GM13976 (cell line): ENCODE measurements around the gene IRF9.
"Not testable (repeated sequence)": the region's sequence is repeated elsewhere in the genome, so short reads cannot be mapped to it uniquely, and the experiment has no call there.

Experiments used
- DNase-seq: peaks from one replicate; pipeline ENCODE4 v3.0.0; 2012; ENCODE audit warnings: low spot score
- in situ Hi-C: fragments of 300-500 bp; cut with MboI; formaldehyde crosslinking; loops from one replicate; pipeline ENCODE4 v1.12.0; 2022; ENCODE audit warnings: low sequenced_read_pairs, mixed read lengths, inconsistent platforms; ENCODE audit not compliant: unreplicated experiment
- TF ChIP-seq, protein P1 (sequence below): IDR thresholded peaks from 2 replicates; pipeline ENCODE4 v1.5.1; 2012; ENCODE audit warnings: borderline replicate concordance, mild to moderate bottlenecking; ENCODE audit not compliant: insufficient read depth; ENCODE audit errors: extremely low read depth, missing control alignments, control extremely low read depth

IRF9 gene

DNA sequence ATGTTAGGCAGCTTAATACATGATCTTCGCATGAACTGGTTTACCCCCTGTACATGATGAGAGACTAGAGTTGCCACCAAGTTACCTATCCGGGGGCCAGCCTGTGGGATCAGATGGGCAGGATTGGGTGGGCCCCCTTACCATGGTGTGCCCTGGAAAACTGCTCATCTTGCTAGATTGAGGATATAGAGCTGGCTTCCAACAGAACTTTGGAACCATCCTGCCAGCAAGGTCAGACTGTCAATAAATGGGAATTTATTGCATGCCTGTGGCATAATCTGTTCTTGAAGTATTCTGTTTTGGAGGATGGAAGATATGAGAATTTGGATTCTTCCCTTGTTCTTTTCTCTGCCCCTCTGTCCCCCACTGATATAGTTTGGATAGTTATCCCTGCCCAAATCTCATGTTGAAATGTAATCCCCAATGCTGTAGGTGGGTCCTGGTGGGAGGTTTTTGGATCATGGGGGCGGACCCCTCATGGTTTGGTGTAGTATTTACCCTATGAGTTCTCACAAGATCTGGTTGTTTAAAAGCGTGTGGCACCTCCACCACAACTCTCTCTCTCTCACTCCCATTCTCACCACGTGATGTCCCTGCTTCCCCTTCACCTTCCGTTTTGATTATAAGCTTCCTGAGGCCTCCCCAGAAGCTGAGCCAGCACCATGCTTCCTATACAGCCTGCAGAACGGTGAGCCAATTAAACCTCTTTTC, 37.9 kb downstream of the IRF9 start:
- in situ Hi-C loops: no loop called here
- TF ChIP-seq, protein P1, sequence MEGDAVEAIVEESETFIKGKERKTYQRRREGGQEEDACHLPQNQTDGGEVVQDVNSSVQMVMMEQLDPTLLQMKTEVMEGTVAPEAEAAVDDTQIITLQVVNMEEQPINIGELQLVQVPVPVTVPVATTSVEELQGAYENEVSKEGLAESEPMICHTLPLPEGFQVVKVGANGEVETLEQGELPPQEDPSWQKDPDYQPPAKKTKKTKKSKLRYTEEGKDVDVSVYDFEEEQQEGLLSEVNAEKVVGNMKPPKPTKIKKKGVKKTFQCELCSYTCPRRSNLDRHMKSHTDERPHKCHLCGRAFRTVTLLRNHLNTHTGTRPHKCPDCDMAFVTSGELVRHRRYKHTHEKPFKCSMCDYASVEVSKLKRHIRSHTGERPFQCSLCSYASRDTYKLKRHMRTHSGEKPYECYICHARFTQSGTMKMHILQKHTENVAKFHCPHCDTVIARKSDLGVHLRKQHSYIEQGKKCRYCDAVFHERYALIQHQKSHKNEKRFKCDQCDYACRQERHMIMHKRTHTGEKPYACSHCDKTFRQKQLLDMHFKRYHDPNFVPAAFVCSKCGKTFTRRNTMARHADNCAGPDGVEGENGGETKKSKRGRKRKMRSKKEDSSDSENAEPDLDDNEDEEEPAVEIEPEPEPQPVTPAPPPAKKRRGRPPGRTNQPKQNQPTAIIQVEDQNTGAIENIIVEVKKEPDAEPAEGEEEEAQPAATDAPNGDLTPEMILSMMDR: no peak
- DNase-seq: no peak

DNA sequence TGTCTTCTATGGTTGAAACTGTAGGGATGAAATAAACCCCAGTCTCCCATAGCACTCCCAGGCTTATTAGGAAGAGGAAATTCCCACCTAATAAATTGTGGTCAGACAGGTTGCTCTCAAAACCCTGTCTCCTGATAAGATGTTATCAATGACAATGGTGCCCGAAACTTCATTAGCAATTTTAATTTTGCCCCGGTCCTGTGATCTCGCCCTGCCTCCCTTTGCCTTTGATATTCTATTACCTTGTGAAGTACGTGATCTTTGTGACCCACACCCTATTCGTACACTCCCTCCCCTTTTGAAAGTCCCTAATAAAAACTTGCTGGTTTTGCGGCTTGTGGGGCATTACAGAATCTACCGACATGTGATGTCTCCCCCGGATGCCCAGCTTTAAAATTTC, 41.5 kb downstream of the IRF9 start:
- in situ Hi-C loops: not testable (repeated sequence)

DNA sequence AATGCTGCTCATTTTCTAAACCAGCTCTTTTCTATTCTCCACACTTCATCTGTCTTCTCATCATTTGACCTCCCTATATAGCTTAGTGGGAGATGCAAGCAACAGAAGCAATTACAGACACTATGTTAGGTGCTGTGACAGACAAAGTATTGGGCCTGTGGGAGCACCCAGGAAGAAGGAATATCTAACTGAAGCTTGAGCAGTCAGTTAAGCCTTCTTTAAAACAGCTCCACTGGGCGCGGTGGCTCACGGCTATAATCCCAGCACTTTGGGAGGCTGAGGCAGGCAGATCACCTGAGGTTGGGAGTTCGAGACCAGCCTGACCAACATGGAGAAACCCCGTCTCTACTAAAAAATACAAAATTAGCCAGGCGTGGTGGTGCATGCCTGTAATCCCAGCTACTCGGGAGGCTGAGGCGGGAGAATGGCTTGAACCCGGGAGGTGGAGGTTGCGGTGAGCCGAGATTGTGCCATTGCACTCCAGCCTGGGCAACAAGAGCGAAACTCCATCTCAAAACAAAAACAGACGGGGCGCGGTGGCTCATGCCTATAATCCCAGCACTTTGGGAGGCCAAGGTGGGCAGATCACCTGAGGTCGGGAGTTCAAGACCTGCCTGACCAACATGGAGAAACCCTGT, 42.3 kb downstream of the IRF9 start:
- in situ Hi-C loops, DNase-seq: not testable (repeated sequence)

More for the DNA sequence above, 41.5 kb downstream of the IRF9 start:
- DNase-seq: not testable (repeated sequence)

DNA sequence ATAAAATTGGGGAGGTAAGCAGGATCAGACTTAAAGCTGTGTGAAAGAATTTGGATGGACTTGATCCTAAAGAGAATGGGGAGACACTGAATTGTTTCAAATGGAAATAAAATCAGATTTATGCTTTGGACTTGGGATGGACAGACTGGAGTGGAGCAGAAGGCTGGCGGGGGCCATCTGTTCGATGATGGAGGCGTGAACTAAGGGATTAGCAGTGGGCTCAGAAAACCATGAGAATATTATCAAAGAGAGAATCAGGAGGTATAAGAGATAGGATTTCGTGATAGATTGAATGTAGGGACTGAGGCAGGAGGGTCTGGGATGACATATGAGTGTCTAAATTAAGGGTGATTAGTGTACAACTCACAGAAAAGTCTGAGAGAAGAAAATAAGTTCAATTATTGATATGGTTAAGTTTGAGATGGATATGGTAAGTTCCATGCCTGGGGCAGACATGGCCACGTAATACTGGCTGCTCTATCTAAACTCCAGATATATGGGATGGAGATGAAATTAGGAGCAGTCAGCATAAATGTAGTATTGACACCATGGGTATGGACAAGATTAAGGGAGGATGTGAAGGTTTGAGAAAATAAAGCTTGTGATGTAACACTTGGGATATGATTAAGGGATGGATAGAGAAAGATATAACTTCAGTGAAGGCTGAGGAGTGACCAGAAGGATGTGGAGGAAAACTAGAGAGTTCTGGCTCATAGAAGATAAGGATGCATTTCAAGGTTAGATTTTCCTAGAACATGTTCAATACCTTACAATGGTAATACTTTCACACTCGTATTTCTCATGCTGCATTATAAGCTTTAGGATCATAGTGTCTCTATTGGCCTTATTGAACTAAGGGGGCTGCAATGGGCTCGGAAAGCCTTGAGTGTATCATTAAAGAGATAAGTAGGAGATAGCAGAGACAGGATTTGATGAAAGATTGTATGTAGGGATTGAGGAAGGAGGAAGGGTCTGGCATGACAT, 43.4 kb downstream of the IRF9 start:
- in situ Hi-C loops: no loop called here
- TF ChIP-seq, protein P1: no peak
- no peak for DNase-seq

DNA sequence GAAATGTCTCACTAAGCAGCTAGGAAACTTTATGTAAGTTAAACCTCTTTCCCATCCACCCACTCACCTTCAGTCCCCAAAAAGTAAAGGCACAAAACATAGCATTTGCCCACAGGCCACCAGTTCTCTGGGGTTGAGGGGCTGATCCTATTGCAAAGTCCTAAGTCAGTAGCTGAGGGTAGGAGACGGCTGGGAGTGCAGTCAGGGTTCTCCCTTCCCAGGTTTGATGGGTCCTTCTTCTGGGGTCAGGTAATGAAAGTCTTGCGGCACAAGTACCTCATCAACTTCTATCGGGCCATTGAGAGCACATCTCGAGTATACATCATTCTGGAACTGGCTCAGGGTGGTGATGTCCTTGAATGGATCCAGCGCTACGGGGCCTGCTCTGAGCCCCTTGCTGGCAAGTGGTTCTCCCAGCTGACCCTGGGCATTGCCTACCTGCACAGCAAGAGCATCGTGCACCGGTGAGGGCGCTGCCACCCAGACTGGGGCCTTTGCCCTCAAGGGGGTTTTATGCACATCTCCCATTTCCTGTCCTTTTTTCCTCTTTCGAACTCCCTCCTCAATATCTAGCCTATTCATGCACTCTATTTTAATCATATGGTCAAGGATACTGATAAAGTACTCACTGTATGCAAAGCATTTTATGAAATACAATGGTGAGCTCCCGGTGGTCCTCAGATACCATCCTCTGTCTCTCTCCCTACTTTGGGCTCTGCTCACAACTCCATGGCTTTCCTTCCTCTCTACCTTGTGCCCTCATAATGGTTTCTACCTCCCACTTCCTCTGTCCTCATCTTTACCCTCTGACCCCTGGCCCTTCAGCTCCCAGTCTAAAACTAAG, 45.4 kb downstream of the IRF9 start:
- in situ Hi-C loops: no loop called here
- TF ChIP-seq, protein P1: no peak
- no peak for DNase-seq

DNA sequence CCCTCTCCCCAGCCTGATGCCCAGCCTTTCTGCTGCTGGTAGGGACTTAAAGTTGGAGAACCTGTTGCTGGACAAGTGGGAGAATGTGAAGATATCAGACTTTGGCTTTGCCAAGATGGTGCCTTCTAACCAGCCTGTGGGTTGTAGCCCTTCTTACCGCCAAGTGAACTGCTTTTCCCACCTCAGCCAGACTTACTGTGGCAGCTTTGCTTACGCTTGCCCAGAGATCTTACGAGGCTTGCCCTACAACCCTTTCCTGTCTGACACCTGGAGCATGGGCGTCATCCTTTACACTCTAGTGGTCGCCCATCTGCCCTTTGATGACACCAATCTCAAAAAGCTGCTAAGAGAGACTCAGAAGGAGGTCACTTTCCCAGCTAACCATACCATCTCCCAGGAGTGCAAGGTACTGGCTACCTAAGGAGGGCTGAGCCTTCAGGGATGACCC, 46.1 kb downstream of the IRF9 start:
- no peak for DNase-seq
- TF ChIP-seq, protein P1: no peak
- in situ Hi-C loops: no loop called here

DNA sequence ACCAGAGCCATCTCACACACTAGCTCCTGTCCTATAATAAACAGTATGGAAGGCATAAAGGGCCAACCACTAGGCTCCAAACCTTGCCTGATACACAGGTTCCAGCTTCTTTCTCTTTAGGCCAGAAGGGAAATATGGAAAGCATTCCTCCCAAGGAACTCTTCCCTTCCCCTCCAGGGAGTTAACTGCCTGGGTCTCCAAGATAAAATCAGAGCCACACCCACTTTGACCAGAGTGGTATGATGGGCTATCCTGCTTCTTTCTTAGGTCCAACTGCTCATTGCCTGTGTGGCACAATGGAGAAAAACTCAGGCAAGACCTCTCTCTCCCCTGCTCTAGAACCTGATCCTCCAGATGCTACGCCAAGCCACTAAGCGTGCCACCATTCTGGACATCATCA, 46.6 kb downstream of the IRF9 start:
- in situ Hi-C loops: no loop called here
- TF ChIP-seq, protein P1: no peak
- DNase-seq: no peak
